CD4-positive, alpha-beta T cell treated with Interleukin-17A for 4 hours (primary cell): ENCODE results near the gene PIK3R2.
A peak's percentile ranks its signal among the peaks of the same experiment; 100 is the strongest.
"Not testable (repeated sequence)": the region's sequence is repeated elsewhere in the genome, so short reads cannot be mapped to it uniquely, and the experiment has no call there.

ENCODE experiments used
- DNase-seq: peaks from one replicate; pipeline ENCODE4 v3.0.0-alpha.2; 2020; ENCODE audit warnings: mixed read lengths

Gene PIK3R2

DNA sequence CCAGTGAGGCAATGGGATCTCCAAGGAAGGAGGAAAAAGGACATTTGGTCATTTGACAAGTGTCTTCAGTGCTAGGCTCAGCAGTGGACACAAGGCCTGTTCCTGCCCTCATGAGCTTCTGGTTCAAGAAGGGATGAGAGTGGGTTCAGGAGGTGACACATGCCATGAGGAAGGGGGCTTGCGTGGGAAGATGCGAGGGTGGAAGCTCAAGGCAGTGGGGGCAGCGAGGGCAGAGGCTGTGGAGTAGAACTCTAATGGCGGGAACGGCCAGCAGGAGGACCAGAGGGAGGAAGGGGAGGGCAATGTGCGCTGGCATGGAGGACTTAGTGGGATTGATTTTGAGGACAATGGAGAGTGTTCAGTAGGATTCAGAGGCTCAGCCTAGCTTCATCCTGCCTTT, 3.3 kb downstream of the PIK3R2 start:
- no peak for DNase-seq

DNA sequence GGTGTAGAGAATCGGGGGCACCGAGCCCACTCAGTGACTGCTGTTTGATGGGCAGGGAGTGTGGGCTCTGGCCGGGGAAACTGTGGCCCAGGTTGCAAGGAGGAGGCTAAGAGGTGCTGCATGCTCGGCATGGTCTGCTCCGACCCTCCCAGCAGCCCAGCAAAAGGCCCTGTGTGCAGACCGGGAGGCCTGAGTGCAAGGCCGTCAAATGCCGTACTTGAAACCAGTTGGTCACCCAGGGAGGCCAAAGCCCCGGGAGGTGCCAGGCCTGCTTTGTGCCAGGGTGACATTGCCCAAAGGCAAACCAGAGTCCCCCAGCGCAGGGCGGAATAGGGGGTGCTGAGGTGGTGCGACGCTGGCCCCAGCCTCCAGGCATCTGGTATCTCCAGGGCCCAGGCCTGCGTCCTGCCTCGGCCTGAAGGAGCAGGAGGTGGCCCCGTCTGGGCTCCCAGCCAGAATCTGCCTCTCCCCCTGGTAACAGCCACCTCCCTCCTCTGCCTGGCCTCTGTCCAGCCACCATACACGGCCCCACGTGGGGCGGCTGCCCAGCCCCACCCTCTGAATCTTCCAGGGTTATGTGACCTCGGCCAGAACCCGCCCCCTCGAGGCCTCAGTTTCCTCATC, 4.0 kb downstream of the PIK3R2 start:
- no peak for DNase-seq

GRCh38 chr19:18157465-18158063, 4.6 kb downstream of the PIK3R2 start:
- no peak for DNase-seq

GRCh38 chr19:18158467-18158866, 5.5 kb downstream of the PIK3R2 start:
- DNase-seq: no peak

- not testable (repeated sequence) for DNase-seq
Observed at GRCh38 chr19:18159059-18159616, 6.2 kb downstream of the PIK3R2 start.

DNA sequence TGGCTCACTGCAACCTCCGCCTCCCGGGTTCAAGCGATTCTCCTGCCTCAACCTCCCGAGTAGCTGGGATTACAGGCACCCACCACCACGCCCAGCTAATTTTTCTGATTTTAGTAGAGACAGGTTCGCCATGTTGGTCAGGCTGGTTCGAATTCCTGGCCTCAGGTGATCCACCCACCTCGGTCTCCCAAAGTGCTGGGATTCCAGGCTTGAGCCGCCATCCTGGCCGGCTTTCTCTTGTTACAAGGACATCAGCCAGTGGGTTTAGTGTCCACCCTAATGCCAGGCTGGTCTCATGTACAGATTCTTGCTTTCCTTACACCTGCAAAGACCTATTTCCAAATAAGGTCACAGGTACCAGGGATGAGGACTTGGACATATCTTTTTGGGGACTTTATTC, 6.8 kb downstream of the PIK3R2 start:
- no peak for DNase-seq

GRCh38 chr19:18160493-18160970, 7.6 kb downstream of the PIK3R2 start:
- DNase-seq: no peak

GRCh38 chr19:18160971-18161635, 8.1 kb downstream of the PIK3R2 start:
- peak; percentile 84 for DNase-seq

DNA sequence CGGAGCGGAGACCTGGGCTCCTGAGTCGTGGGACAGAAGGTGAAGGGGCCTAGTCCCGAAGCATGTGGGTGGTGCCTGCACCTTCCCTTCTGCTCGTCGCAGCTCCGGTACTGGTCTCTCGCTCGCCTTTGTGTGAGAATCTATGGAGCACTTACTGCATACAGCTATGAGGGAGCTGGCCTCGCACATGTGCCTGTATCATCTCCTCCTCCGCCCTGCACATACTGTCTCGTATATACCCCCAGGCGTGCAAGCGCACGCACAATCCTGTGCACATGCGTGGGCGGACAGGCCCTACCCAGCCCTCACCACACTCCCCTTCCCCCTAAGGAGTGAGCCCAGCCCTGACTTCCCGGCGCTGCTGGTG, 8.7 kb downstream of the PIK3R2 start:
- DNase-seq: no peak

DNA sequence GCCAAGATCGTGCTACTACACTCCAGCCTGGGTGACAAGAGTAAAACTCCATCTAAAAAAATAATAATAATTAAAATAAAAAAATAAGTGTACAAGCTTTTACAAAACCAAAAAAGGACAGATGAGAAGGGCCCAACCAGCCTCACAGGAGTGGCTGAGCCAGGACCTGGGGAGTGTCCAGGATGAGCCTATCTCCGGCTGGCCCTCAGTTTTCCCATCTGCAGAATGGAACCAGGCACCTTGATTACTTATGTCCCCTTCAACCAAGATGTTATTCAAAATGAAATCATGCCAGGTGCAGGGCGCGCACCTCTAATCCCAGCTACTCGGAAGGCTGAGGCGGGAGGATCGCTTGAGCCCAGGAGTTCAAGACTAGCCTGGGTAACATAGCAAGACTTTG, 11.1 kb downstream of the PIK3R2 start:
- no peak for DNase-seq

GRCh38 chr19:18165794-18166544, 13.0 kb downstream of the PIK3R2 start:
- no peak for DNase-seq

DNA sequence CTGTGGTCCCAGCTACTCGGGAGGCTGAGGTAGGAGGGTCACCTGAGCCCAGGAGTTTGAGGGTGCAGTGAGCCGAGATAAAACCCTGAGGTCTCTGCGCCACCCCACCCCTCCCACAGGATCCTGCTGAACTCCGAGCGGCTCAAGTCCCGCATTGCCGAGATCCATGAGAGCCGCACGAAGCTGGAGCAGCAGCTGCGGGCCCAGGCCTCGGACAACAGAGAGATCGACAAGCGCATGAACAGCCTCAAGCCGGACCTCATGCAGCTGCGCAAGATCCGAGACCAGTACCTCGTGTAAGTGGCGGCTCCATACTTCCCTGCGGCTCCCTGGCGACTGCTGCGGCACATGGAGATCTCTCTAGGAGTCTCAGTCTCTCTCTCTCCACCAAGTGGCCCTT, 14.0 kb downstream of the PIK3R2 start:
- DNase-seq: no peak

DNA sequence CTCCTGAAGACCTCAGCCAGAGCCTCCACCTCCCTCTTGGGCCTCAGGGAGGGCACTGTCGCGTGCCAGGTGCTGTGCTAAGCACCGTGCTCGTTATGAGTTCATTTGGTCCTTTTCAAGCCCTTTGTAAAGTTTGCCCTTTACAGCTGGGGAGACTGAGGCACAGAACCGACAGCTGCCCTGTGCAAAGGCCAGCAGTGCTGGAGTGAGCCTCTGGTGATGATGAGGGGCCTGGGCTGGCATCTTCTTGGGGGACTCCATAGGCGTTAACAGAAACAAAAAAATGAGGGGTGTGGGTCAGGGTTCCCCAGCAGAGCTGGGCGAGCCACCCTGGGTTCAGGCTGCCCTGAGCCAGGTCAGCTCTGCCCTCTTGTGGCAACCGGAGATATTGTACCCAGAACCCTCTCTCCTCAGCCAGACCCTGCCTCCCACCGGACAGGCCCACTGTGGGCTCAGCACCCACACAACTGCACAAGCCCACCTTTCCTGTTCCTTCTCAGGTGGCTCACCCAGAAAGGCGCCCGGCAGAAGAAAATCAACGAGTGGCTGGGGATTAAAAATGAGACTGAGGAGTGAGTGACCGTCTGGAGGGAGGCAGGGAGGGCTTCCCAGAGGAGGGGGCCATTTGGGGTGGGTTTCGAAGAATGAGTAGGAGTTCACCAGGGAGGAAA, 15.1 kb downstream of the PIK3R2 start:
- peak; percentile 73 for DNase-seq

DNA sequence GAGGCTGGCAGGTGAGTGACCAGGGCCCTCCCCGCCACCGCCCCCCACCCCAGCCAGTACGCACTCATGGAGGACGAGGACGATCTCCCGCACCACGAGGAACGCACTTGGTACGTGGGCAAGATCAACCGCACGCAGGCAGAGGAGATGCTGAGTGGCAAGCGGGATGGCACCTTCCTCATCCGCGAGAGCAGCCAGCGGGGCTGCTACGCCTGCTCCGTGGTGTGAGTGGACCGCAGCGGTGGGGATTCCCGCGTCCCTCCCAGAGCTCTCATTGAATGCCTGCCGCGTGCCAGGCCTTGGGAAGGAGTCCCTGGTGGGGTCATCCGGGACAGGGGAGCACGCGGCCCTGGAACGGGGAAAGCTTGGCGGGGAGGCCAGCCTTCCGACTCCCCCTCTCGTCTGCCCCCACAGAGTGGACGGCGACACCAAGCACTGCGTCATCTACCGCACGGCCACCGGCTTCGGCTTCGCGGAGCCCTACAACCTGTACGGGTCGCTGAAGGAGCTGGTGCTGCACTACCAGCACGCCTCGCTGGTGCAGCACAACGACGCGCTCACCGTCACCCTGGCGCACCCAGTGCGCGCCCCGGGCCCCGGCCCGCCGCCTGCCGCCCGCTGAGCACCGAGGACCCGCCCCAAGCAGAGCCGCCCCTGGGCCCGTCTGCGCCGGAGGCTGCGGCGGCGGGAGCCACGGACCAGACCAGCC, 15.9 kb downstream of the PIK3R2 start:
- DNase-seq: no peak

DNA sequence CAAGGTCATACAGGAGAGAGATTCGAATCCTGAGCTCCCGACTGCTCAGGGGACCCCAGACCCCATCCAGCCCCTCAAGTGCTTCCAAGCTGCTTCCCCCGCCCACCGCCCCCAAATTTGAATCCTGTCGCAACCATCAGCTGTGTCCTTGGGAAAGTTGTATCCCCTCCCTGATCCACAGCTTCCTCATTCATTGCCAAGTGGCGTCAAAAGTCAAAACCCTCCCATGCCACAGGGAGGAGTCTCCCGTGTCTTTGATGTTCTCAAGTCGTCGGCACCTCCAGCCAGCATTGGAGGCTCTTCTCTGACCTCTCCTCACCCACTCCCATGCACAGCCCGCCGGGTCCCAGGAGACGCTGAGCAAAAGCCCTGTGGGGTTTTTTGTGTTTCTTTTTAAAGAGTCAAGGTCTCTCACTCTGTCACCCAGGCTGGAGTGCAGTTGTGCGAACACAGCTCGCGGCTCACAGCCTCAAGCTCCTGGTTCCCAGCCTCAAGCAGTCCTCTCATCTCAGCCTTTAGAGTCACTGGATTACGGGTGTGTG, 17.8 kb downstream of the PIK3R2 start:
- no peak for DNase-seq

DNA sequence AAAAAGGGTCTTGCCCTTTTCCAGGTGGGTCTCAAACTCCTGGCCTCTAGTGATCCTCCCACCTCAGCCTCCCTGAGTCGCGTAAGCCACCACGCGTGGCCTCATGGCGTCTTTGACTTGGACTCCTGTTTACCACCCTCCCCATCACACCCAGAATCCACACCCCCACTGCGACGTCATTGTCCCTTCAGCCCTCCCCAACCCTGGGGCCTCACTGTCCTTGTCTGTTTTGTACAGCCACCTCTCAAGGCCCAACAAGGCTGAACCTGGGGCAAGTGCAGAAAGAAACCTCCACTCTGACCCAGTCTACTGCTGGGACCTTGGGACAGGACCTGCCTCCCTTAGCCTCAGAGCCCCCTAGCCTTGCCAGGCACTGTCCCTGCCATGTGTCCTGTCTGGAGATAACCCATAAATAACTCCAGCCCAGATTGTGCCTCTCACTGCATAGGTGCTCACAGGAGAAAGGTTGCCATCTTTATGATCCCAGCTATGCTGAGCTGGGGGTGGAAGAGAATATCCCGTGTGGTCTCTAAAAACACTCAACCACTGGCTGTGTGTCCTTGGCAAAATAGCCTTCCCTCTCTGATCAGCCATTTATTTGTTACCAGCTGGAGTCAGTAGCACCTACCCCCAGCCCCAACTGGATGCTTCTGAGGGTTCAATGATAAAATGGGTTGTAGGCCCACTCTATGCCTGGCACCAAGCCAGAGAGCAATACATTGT, 18.8 kb downstream of the PIK3R2 start:
- no peak for DNase-seq

GRCh38 chr19:18172331-18173053, 19.5 kb downstream of the PIK3R2 start:
- no peak for DNase-seq

DNA sequence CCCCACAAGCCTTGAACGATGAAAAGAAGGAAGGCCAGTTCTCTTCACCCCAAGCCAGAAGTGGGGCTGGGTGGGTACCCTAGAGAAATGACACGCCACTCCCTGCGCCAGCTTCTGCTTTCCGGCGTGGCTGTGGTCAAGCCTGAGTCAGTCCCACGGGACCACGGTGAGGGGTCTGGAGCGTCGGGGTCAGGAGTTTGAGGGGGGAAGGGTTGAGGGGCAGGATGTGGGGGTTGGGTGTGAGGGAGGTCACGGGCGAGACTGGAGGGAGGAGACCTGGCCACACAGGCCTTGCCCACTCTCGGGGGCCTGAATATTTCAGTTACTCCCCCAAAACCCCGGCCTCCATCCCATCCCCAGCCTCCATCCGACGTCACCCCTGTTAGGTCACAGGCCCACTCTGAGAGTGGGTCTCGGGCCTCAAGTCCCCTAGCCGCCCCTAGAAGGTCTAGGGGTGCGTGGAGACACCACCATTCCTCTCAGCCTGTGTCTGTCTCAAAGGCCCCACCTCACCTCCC, 20.1 kb downstream of the PIK3R2 start:
- DNase-seq: no peak

- peak; percentile 78 for DNase-seq
Observed at GRCh38 chr19:18173572-18174288, 20.8 kb downstream of the PIK3R2 start, which contains the start of gene IFI30. IFI30 (plus strand) TSS chr19:18173813; CDS start chr19:18173842, 29 bp downstream.
